PC-3 (cell line): ENCODE results near the gene FSTL4. TPM values are rescaled to one million over a fixed set of nuclear protein-coding genes. Genes with fewer than 3 reads are reported as not detected.

Experiments used
- ATAC-seq: fragments of 200-7000 bp; cut with Tn5 transposase; 2 replicates; pipeline ENCODE4 v1.9.1; 2020; ENCODE audit warnings: mild to moderate bottlenecking, moderate library complexity
- BruUV-seq: library from RNA; stranded (reverse); fragments of 400-500 nt; replicated peaks from 2 replicates; lab custom pipeline; 2021; lab: Mats Ljungman, UMichigan
- CTCF ChIA-PET: fragments of 300-600 bp; sonication (Branson Sonifier 250); formaldehyde crosslinking; loops from one replicate; lab custom pipeline; 2022; ENCODE audit warnings: antibody characterized with exemption; lab: Charles Lee
- POLR2A ChIA-PET: fragments of 300-600 bp; sonication (Branson Sonifier 250); formaldehyde crosslinking; loops from one replicate; lab custom pipeline; 2022; ENCODE audit warnings: antibody characterized with exemption; ENCODE audit not compliant: unreplicated experiment; lab: Charles Lee
- DNase-seq: peaks from one replicate; pipeline ENCODE4 v3.0.0-alpha.2; 2015
- H2AFZ ChIP-seq: fragments of 300-600 bp; sonication (generic); 2 replicates; pipeline ENCODE4 v1.6.0; 2016; ENCODE audit warnings: antibody characterized with exemption, low read length
- H3F3A ChIP-seq: fragments of 300-600 bp; sonication (generic); one replicate; pipeline ENCODE4 v1.6.0; 2017; ENCODE audit warnings: antibody characterized with exemption, low read length, control low read depth, mild to moderate bottlenecking; ENCODE audit not compliant: unreplicated experiment
- H3K27ac ChIP-seq: fragments of 300-600 bp; sonication (generic); 2 replicates; pipeline ENCODE4 v1.5.1; 2016; ENCODE audit warnings: mild to moderate bottlenecking, low read length
- H3K27me3 ChIP-seq: fragments of 300-600 bp; sonication (generic); 2 replicates; pipeline ENCODE4 v1.6.1; 2016; ENCODE audit warnings: low read length, mixed read lengths
- H3K36me3 ChIP-seq: fragments of 300-600 bp; sonication (generic); 2 replicates; pipeline ENCODE4 v1.6.1; 2016; ENCODE audit warnings: low read depth, mixed run types, low read length, mixed read lengths
- H3K4me1 ChIP-seq: fragments of 300-600 bp; sonication (generic); 2 replicates; pipeline ENCODE4 v1.5.1; 2016; ENCODE audit warnings: low read length; ENCODE audit not compliant: insufficient read depth
- H3K4me2 ChIP-seq: fragments of 300-600 bp; sonication (generic); 2 replicates; pipeline ENCODE4 v1.6.0; 2016; ENCODE audit warnings: low read length
- H3K4me3 ChIP-seq: fragments of 300-600 bp; sonication (generic); 2 replicates; pipeline ENCODE4 v1.5.1; 2016; ENCODE audit warnings: mild to moderate bottlenecking, low read length, mixed read lengths
- H3K79me2 ChIP-seq: fragments of 300-600 bp; sonication (generic); 2 replicates; pipeline ENCODE4 v1.6.1; 2017; ENCODE audit warnings: low read length, mixed read lengths
- H3K9ac ChIP-seq: fragments of 300-600 bp; sonication (generic); 2 replicates; pipeline ENCODE4 v1.6.0; 2016; ENCODE audit warnings: mild to moderate bottlenecking, low read length
- H3K9me2 ChIP-seq: fragments of 300-600 bp; sonication (generic); replicated peaks from 2 replicates; pipeline ENCODE4 v1.6.1; 2016; ENCODE audit warnings: mixed run types, low read length, mixed read lengths
- H3K9me3 ChIP-seq: fragments of 300-600 bp; sonication (generic); 2 replicates; pipeline ENCODE4 v1.6.1; 2016; ENCODE audit warnings: low read length, mixed read lengths
- H4K20me1 ChIP-seq: fragments of 300-600 bp; sonication (generic); 2 replicates; pipeline ENCODE4 v1.6.1; 2016; ENCODE audit warnings: low read length, mixed read lengths
- EZH2 ChIP-seq: fragments of 300-600 bp; sonication (generic); IDR thresholded peaks from one replicate; pipeline ENCODE4 v1.6.1; 2017; ENCODE audit warnings: antibody characterized with exemption, mild to moderate bottlenecking, low read length; ENCODE audit not compliant: unreplicated experiment
- EZH2phosphoT487 ChIP-seq: fragments of 300-600 bp; sonication (generic); IDR thresholded peaks from 2 replicates; pipeline ENCODE4 v1.6.1; 2018; ENCODE audit warnings: mild to moderate bottlenecking, antibody characterized with exemption, low read length, borderline replicate concordance
- intact Hi-C: fragments of 100-400 bp; cut with micrococcal nuclease; formaldehyde crosslinking; loops from 2 replicates; pipeline ENCODE4 v1.9.0; 2023
- total RNA-seq: library from RNA; depleted of rRNA; stranded (reverse); fragments of >200 nt; gene quantifications from 2 replicates; pipeline ENCODE4 v1.2.3, GENCODE V29; 2014
- TF ChIP-seq, protein P1 (sequence below): fragments of 300-600 bp; sonication (generic); conservative IDR thresholded peaks from 2 replicates; pipeline ENCODE4 v1.5.1; 2017; ENCODE audit warnings: antibody characterized with exemption, low read depth, mild to moderate bottlenecking, low read length

FSTL4 gene
- total RNA-seq, 1 experiment from 2014 or later: 4.2 TPM

DNA sequence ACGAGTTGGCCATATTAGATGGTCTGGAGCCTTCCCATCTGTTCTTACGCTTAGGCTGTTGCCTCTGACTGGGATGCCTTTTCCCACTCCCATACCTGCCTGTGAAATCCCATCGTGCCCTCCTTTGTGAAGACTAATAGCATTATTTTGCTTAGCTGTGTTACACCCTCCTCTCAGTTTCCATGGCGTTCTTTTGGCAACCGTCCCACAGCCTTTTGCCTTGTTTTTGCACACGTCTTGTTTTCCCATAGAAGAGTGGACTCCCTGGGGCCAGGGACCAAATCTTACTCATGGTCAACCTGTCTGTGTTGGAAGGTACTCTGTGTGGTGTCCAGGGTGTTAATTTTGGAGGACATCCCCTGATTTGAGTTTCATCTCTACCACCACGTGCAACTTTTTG lies 318.4 kb downstream of the FSTL4 start:
- TF ChIP-seq, protein P1, sequence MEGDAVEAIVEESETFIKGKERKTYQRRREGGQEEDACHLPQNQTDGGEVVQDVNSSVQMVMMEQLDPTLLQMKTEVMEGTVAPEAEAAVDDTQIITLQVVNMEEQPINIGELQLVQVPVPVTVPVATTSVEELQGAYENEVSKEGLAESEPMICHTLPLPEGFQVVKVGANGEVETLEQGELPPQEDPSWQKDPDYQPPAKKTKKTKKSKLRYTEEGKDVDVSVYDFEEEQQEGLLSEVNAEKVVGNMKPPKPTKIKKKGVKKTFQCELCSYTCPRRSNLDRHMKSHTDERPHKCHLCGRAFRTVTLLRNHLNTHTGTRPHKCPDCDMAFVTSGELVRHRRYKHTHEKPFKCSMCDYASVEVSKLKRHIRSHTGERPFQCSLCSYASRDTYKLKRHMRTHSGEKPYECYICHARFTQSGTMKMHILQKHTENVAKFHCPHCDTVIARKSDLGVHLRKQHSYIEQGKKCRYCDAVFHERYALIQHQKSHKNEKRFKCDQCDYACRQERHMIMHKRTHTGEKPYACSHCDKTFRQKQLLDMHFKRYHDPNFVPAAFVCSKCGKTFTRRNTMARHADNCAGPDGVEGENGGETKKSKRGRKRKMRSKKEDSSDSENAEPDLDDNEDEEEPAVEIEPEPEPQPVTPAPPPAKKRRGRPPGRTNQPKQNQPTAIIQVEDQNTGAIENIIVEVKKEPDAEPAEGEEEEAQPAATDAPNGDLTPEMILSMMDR: no peak
- no peak for TF ChIP-seq EZH2phosphoT487
- no peak for TF ChIP-seq EZH2
- Histone ChIP-seq H3K4me1 (peaks cover 13% of the 10 kb centered on the region), H3K27me3 (no peaks in the 10 kb centered on the region), H3K27ac (no peak overlapping the region), H3K9me2 (no peaks in the 10 kb centered on the region), H3K4me2 (no peak overlapping the region), H3K9ac (no peak overlapping the region), H3K79me2 (no peaks in the 10 kb centered on the region), H4K20me1 (no peaks in the 10 kb centered on the region), H2AFZ (no peak overlapping the region), H3K4me3 (no peak overlapping the region), H3K9me3 (no peaks in the 10 kb centered on the region), H3F3A (no peaks in the 10 kb centered on the region), H3K36me3 (no peaks in the 10 kb centered on the region)
- POLR2A ChIA-PET: no interaction called here
- BruUV-seq: no TSS peak
- DNase-seq (no peak), ATAC-seq (no peak)
- CTCF ChIA-PET: no interaction called here
- intact Hi-C loops: no loop called here

DNA sequence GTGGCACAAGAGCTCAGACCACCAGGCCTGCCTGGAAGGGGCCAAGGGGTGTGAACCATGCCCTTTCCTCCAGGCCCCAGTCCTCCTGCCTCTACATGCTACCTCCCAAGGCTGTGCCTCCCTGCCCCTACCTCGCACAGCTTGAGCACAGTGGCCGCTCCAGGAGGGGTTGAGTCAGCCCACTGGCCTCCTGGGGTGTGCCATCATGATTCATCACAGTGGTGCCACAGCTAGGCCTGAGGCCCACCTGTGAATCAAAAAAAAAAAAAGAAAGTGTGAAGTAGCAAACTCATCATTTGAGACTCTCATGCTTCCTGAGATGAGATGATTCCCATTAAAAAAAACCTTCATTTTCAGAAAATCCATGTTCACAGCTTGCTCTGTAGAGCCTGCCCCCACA lies 320.0 kb downstream of the FSTL4 start:
- Histone ChIP-seq H3K27ac (no peak overlapping the region), H3F3A (no peaks in the 10 kb centered on the region), H4K20me1 (no peaks in the 10 kb centered on the region), H3K4me2 (no peak overlapping the region), H3K79me2 (no peaks in the 10 kb centered on the region), H3K9ac (no peak overlapping the region), H3K4me1 (peaks cover 13% of the 10 kb centered on the region), H2AFZ (no peak overlapping the region), H3K9me2 (no peaks in the 10 kb centered on the region), H3K4me3 (no peak overlapping the region), H3K36me3 (no peaks in the 10 kb centered on the region), H3K9me3 (no peaks in the 10 kb centered on the region), H3K27me3 (no peaks in the 10 kb centered on the region)
- CTCF ChIA-PET: interaction anchor here (0.7 kb wide), 1 partner anchor 150 kb away, joined by 8 read pairs; no protein-coding TSS in a partner anchor
- ATAC-seq (peak; percentile 92), DNase-seq (peak; percentile 66)
- intact Hi-C loops: no loop called here
- no TSS peak for BruUV-seq
- POLR2A ChIA-PET: interaction anchor here (0.6 kb wide), 1 partner anchor 484 kb away, joined by 4 read pairs; no protein-coding TSS in a partner anchor
- TF ChIP-seq EZH2phosphoT487 (no peak), EZH2 (no peak)
- TF ChIP-seq, protein P1: no peak

DNA sequence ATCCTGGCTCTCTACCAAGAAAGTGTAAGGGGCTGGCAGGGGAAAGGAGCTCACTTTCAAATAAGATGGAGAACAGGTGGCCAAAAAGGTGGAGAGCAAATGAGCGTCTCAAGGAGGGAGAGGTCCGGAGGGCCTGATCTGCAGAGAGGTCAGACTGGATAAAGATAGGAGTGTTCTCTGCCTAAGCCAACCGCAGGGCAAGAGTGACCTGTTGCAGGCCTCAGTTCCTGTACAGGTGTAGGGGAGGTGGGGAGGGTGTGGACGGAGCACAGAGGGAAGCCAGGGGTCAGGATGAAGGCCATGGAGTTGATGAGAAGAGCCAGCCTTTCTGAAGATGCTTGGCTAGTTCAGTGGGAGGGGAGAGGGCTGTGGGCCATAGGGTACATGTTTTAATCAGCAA lies 320.8 kb downstream of the FSTL4 start:
- intact Hi-C loops: no loop called here
- H3K27me3 ChIP-seq: no peaks in the 10 kb centered on the region
- H3K4me1 ChIP-seq: peaks cover 13% of the 10 kb centered on the region
- DNase-seq (no peak), ATAC-seq (no peak)
- no peaks in the 10 kb centered on the region for H3K9me3 ChIP-seq
- no peak overlapping the region for H3K27ac ChIP-seq
- no peak overlapping the region for H3K4me2 ChIP-seq
- ChIA-PET CTCF (no interaction called here), POLR2A (no interaction called here)
- no peaks in the 10 kb centered on the region for H3K79me2 ChIP-seq
- H4K20me1 ChIP-seq: no peaks in the 10 kb centered on the region
- TF ChIP-seq, protein P1: no peak
- TF ChIP-seq EZH2 (no peak), EZH2phosphoT487 (no peak)
- no peak overlapping the region for H3K9ac ChIP-seq
- H3F3A ChIP-seq: no peaks in the 10 kb centered on the region
- no peaks in the 10 kb centered on the region for H3K36me3 ChIP-seq
- no TSS peak for BruUV-seq
- no peak overlapping the region for H3K4me3 ChIP-seq
- no peaks in the 10 kb centered on the region for H3K9me2 ChIP-seq
- no peak overlapping the region for H2AFZ ChIP-seq
